ENCODE measurements around the gene NMT1. TPM values are rescaled to one million over a fixed set of nuclear protein-coding genes. Genes with fewer than 3 reads are reported as not detected.

The NMT1 gene
- total and polyA plus RNA-seq, 4 donors, result 33.8 to 124 (median 103) TPM

- 25 to 27% methylated on average over 13 of the region's 13 CpGs for WGBS, 2 donors
- Histone ChIP-seq H3K27ac (ENCODE audit: low read depth in 1 of 2, low read length in 2 of 2) (peak overlapping the region; percentile 62 to 66), H3K9me3 (ENCODE audit: control insufficient read depth, low read length) (no peaks in the 10 kb centered on the region), H3K36me3 (ENCODE audit: control insufficient read depth in 1 of 2, insufficient read depth in 2 of 2, low read length in 1 of 2) (peaks cover 4 to 5% of the 10 kb centered on the region in 2 donors), H3K27me3 (ENCODE audit: control insufficient read depth in 1 of 2, insufficient read depth in 2 of 2, low read length in 1 of 2) (no peaks in the 10 kb centered on the region), H3K4me1 (ENCODE audit: control insufficient read depth in 1 of 2, insufficient read depth in 2 of 2, low read length in 2 of 2) (peaks cover 2 to 5% of the 10 kb centered on the region in 2 donors), H3K4me3 (ENCODE audit: low read length in 2 of 2) (no peak overlapping the region)
- ATAC-seq (ENCODE audit: low FRiP score), result peak; percentile 69
- intact Hi-C loops (cut with DNase I), result loop anchor here in 1 of 2 donors (2.0 kb wide), 1 partner anchor 33 kb away; the partner anchor contains the start of gene NMT1
- DNase-seq, result no peak
Measured at GRCh38 chr17:45093444-45094110, 32.5 kb downstream of the NMT1 start.

GRCh38 chr17:45096141-45096540 is 35.0 kb downstream of the NMT1 start:
- H3K27me3 ChIP-seq (ENCODE audit: control insufficient read depth in 1 of 2, insufficient read depth in 2 of 2, low read length in 1 of 2), result no peaks in the 10 kb centered on the region
- no peak overlapping the region for H3K4me3 ChIP-seq (ENCODE audit: low read length in 2 of 2)
- no peak overlapping the region for H3K27ac ChIP-seq (ENCODE audit: low read depth in 1 of 2, low read length in 2 of 2)
- ATAC-seq (ENCODE audit: low FRiP score) (no peak), DNase-seq (no peak)
- intact Hi-C loops (cut with DNase I), result loop anchor here (2.0 to 5.0 kb wide), 3 partner anchors 34 to 185 kb away; partner anchors contain the start of genes NMT1 (in 1 of the 2) and PLCD3 (in 1 of the 2)
- H3K4me1 ChIP-seq (ENCODE audit: control insufficient read depth in 1 of 2, insufficient read depth in 2 of 2, low read length in 2 of 2), result peaks cover 0 to 5% of the 10 kb centered on the region in 2 donors
- peaks cover 4 to 5% of the 10 kb centered on the region in 2 donors for H3K36me3 ChIP-seq (ENCODE audit: control insufficient read depth in 1 of 2, insufficient read depth in 2 of 2, low read length in 1 of 2)
- H3K9me3 ChIP-seq (ENCODE audit: control insufficient read depth, low read length), result no peaks in the 10 kb centered on the region
- WGBS, 2 donors, result 68 to 73% methylated on average over 3 of the region's 3 CpGs

- Histone ChIP-seq H3K4me1 (ENCODE audit: control insufficient read depth in 1 of 2, insufficient read depth in 2 of 2, low read length in 2 of 2) (peaks cover 0 to 2% of the 10 kb centered on the region in 2 donors), H3K36me3 (ENCODE audit: control insufficient read depth in 1 of 2, insufficient read depth in 2 of 2, low read length in 1 of 2) (peaks cover 4 to 5% of the 10 kb centered on the region in 2 donors), H3K27me3 (ENCODE audit: control insufficient read depth in 1 of 2, insufficient read depth in 2 of 2, low read length in 1 of 2) (no peaks in the 10 kb centered on the region), H3K27ac (ENCODE audit: low read depth in 1 of 2, low read length in 2 of 2) (no peak overlapping the region), H3K4me3 (ENCODE audit: low read length in 2 of 2) (no peak overlapping the region), H3K9me3 (ENCODE audit: control insufficient read depth, low read length) (no peaks in the 10 kb centered on the region)
- ATAC-seq (ENCODE audit: low FRiP score), result no peak
- WGBS, 2 donors, result 89 to 96% methylated on average over 11 of the region's 11 CpGs
- intact Hi-C loops (cut with DNase I), result loop anchor here (2.0 to 5.0 kb wide), 3 partner anchors 35 to 186 kb away; partner anchors contain the start of genes NMT1 (in 1 of the 2) and PLCD3 (in 1 of the 2)
- no peak for DNase-seq
Measured at GRCh38 chr17:45096926-45097325, 35.8 kb downstream of the NMT1 start.

DNA sequence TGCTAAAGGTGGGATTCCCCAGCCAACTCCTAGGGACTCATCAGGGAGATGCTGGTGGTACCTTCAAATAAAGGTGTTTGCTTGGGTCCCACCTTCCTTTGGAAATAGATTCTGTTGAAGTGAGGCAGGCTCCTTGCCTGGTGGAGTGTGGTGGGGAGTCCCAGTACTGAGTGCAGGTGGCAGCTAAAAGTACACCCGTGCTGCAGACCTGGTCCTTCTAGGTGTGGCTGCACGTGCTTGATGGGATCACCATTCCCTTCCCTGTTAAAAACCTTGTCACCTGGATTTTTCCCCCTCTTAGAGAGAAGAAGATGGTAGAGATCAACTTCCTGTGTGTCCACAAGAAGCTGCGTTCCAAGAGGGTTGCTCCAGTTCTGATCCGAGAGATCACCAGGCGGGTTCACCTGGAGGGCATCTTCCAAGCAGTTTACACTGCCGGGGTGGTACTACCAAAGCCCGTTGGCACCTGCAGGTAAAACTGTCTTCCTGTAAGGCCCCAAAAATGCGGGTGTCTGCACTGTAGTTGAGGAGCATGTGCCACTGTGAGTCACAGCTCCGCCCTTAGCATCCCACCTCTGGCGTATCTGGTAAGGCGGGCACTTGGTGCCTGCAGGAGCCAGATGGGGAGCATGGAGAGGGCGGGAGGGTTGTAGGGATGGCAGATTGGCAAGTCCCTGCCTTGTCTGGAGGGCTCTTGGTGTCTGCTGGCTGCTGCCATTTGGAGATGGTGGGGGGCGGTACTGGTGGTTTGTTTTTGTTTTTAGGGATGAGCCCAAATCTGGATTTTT is 37.2 kb downstream of the NMT1 start:
- no peak for DNase-seq
- intact Hi-C loops (cut with DNase I), result loop anchor here (2.0 to 5.0 kb wide), 4 partner anchors 34 to 75 kb away; partner anchors contain the start of genes PLCD3 (in 2 of the 2) and NMT1 (in 1 of the 2)
- H3K27ac ChIP-seq (ENCODE audit: low read depth in 1 of 2, low read length in 2 of 2), result peak overlapping the region in 1 of 2 donors; percentile 44
- H3K4me1 ChIP-seq (ENCODE audit: control insufficient read depth in 1 of 2, insufficient read depth in 2 of 2, low read length in 2 of 2), result no peaks in the 10 kb centered on the region
- H3K9me3 ChIP-seq (ENCODE audit: control insufficient read depth, low read length), result no peaks in the 10 kb centered on the region
- WGBS, 2 donors, result 64 to 71% methylated on average over 13 of the region's 13 CpGs
- H3K27me3 ChIP-seq (ENCODE audit: control insufficient read depth in 1 of 2, insufficient read depth in 2 of 2, low read length in 1 of 2), result no peaks in the 10 kb centered on the region
- no peak for ATAC-seq (ENCODE audit: low FRiP score)
- no peak overlapping the region for H3K4me3 ChIP-seq (ENCODE audit: low read length in 2 of 2)
- peaks cover 4 to 10% of the 10 kb centered on the region in 2 donors for H3K36me3 ChIP-seq (ENCODE audit: control insufficient read depth in 1 of 2, insufficient read depth in 2 of 2, low read length in 1 of 2)

GRCh38 chr17:45098869-45099616 is 37.9 kb downstream of the NMT1 start:
- no peaks in the 10 kb centered on the region for H3K4me1 ChIP-seq (ENCODE audit: control insufficient read depth in 1 of 2, insufficient read depth in 2 of 2, low read length in 2 of 2)

GRCh38 chr17:45101546-45101882 is 40.4 kb downstream of the NMT1 start:
- no peaks in the 10 kb centered on the region for H3K4me1 ChIP-seq (ENCODE audit: control insufficient read depth in 1 of 2, insufficient read depth in 2 of 2, low read length in 2 of 2)
- DNase-seq (no peak), ATAC-seq (ENCODE audit: low FRiP score) (no peak)
- H3K36me3 ChIP-seq (ENCODE audit: control insufficient read depth in 1 of 2, insufficient read depth in 2 of 2, low read length in 1 of 2), result peaks cover 11 to 20% of the 10 kb centered on the region in 2 donors
- no peaks in the 10 kb centered on the region for H3K9me3 ChIP-seq (ENCODE audit: control insufficient read depth, low read length)
- peak overlapping the region in 1 of 2 donors; percentile 4 for H3K27ac ChIP-seq (ENCODE audit: low read depth in 1 of 2, low read length in 2 of 2)
- H3K4me3 ChIP-seq (ENCODE audit: low read length in 2 of 2), result no peak overlapping the region
- no peaks in the 10 kb centered on the region for H3K27me3 ChIP-seq (ENCODE audit: control insufficient read depth in 1 of 2, insufficient read depth in 2 of 2, low read length in 1 of 2)
- 47% methylated on average over 6 to 9 of the region's 9 CpGs for WGBS, 2 donors
- intact Hi-C loops (cut with DNase I), result loop anchor here in 1 of 2 donors (5.0 kb wide), 1 partner anchor 179 kb away; no protein-coding TSS in a partner anchor

More at GRCh38 chr17:45098869-45099616, 37.9 kb downstream of the NMT1 start:
- no peaks in the 10 kb centered on the region for H3K9me3 ChIP-seq (ENCODE audit: control insufficient read depth, low read length)
- peak overlapping the region in 1 of 2 donors; percentile 44 for H3K27ac ChIP-seq (ENCODE audit: low read depth in 1 of 2, low read length in 2 of 2)
- DNase-seq (peak; percentile 93 to 96), ATAC-seq (ENCODE audit: low FRiP score) (peak; percentile 91)
- no peaks in the 10 kb centered on the region for H3K27me3 ChIP-seq (ENCODE audit: control insufficient read depth in 1 of 2, insufficient read depth in 2 of 2, low read length in 1 of 2)
- intact Hi-C loops (cut with DNase I), result loop anchor here (2.0 to 5.0 kb wide), 4 partner anchors 33 to 76 kb away; partner anchors contain the start of genes PLCD3 (in 2 of the 2) and NMT1 (in 1 of the 2)
- WGBS, 2 donors, result 32% methylated on average over 9 of the region's 9 CpGs
- no peak overlapping the region for H3K4me3 ChIP-seq (ENCODE audit: low read length in 2 of 2)
- peaks cover 4 to 13% of the 10 kb centered on the region in 2 donors for H3K36me3 ChIP-seq (ENCODE audit: control insufficient read depth in 1 of 2, insufficient read depth in 2 of 2, low read length in 1 of 2)

- 35 to 38% methylated on average over 12 of the region's 12 CpGs for WGBS, 2 donors
- no peaks in the 10 kb centered on the region for H3K27me3 ChIP-seq (ENCODE audit: control insufficient read depth in 1 of 2, insufficient read depth in 2 of 2, low read length in 1 of 2)
- H3K27ac ChIP-seq (ENCODE audit: low read depth in 1 of 2, low read length in 2 of 2), result peak overlapping the region in 1 of 2 donors; percentile 71
- H3K9me3 ChIP-seq (ENCODE audit: control insufficient read depth, low read length), result no peaks in the 10 kb centered on the region
- no peak for ATAC-seq (ENCODE audit: low FRiP score)
- peaks cover 11 to 17% of the 10 kb centered on the region in 2 donors for H3K36me3 ChIP-seq (ENCODE audit: control insufficient read depth in 1 of 2, insufficient read depth in 2 of 2, low read length in 1 of 2)
- no peak overlapping the region for H3K4me3 ChIP-seq (ENCODE audit: low read length in 2 of 2)
- intact Hi-C loops (cut with DNase I), result loop anchor here in 1 of 2 donors (5.0 kb wide), 1 partner anchor 180 kb away; no protein-coding TSS in a partner anchor
- DNase-seq, result no peak
- H3K4me1 ChIP-seq (ENCODE audit: control insufficient read depth in 1 of 2, insufficient read depth in 2 of 2, low read length in 2 of 2), result no peaks in the 10 kb centered on the region
Measured at GRCh38 chr17:45101883-45102811, 41.0 kb downstream of the NMT1 start.

Data from aorta (tissue), 5 donors.